ENCODE data around the gene AMHR2. TPM values are rescaled to one million over a fixed set of nuclear protein-coding genes. Genes with fewer than 3 reads are reported as not detected.
"Not testable (repeated sequence)": the region's sequence is repeated elsewhere in the genome, so short reads cannot be mapped to it uniquely, and the experiment has no call there.

Gene AMHR2
- total RNA-seq, 4 donors from 2014 or later, result 0.27 TPM; not detected in 3

GRCh38 chr12:53431187-53431586 lies 7.5 kb downstream of the AMHR2 start:
- no peak for TF ChIP-seq POLR2AphosphoS5 (IDR thresholded peaks at IDR 0.05)
- no peak for TF ChIP-seq POLR2A (IDR thresholded peaks at IDR 0.05)
- no peak for TF ChIP-seq CTCF (IDR thresholded peaks at IDR 0.05)
- TF ChIP-seq EP300 (IDR thresholded peaks at IDR 0.05; ENCODE audit: low read depth), result no peak
- WGBS, 2 donors (ENCODE audit: low coverage in 1 of 2), result 75 to 78% methylated on average over 2 to 7 of the region's 7 CpGs
- H3K27ac ChIP-seq, result no peak overlapping the region
- no peaks in the 10 kb centered on the region for H3K9me3 ChIP-seq
- H3K4me3 ChIP-seq, result no peak overlapping the region
- intact Hi-C loops (cut with DNase I; ENCODE audit: low total_unique reads) (no loop called here), in situ Hi-C loops (cut with MboI; ENCODE audit: low pct_ligation_motif_present in 1 of 4, low pct_unique_long_range_greater_than_20kb in 1 of 4, low sequenced_read_pairs in 3 of 4) (no loop called here)
- no peaks in the 10 kb centered on the region for H3K36me3 ChIP-seq
- H3K27me3 ChIP-seq, result no peaks in the 10 kb centered on the region
- H3K4me1 ChIP-seq, result no peaks in the 10 kb centered on the region
- DNase-seq, result no peak

GRCh38 chr12:53435326-53435725 lies 11.7 kb downstream of the AMHR2 start:
- in situ Hi-C loops (cut with MboI; ENCODE audit: low pct_ligation_motif_present in 1 of 4, low pct_unique_long_range_greater_than_20kb in 1 of 4, low sequenced_read_pairs in 3 of 4); DNase-seq; H3K4me1 ChIP-seq; H3K9me3 ChIP-seq; H3K27me3 ChIP-seq; H3K4me3 ChIP-seq; H3K27ac ChIP-seq; H3K36me3 ChIP-seq; intact Hi-C loops (cut with DNase I; ENCODE audit: low total_unique reads): not testable (repeated sequence)
- 94 to 96% methylated on average over 6 to 9 of the region's 9 CpGs for WGBS, 2 donors (ENCODE audit: low coverage in 1 of 2)

GRCh38 chr12:53439582-53439981 lies 15.9 kb downstream of the AMHR2 start:
- H3K4me1 ChIP-seq, result peaks cover 11 to 33% (median 25%) of the 10 kb centered on the region in 4 donors
- intact Hi-C loops (cut with DNase I; ENCODE audit: low total_unique reads); DNase-seq; in situ Hi-C loops (cut with MboI; ENCODE audit: low pct_ligation_motif_present in 1 of 4, low pct_unique_long_range_greater_than_20kb in 1 of 4, low sequenced_read_pairs in 3 of 4); H3K27ac ChIP-seq; H3K4me3 ChIP-seq; H3K27me3 ChIP-seq; H3K9me3 ChIP-seq; H3K36me3 ChIP-seq: not testable (repeated sequence)

GRCh38 chr12:53441040-53441833 lies 17.6 kb downstream of the AMHR2 start, which contains the start of gene PRR13:
PRR13 (plus strand) TSS chr12:53441734; CDS start chr12:53442715, 981 bp downstream.
- TF ChIP-seq POLR2A (IDR thresholded peaks at IDR 0.05) (peak; percentile 100), POLR2AphosphoS5 (IDR thresholded peaks at IDR 0.05) (peak; percentile 99), EP300 (IDR thresholded peaks at IDR 0.05; ENCODE audit: low read depth) (no peak), CTCF (IDR thresholded peaks at IDR 0.05) (no peak)
- in situ Hi-C loops (cut with MboI; ENCODE audit: low pct_ligation_motif_present in 1 of 4, low pct_unique_long_range_greater_than_20kb in 1 of 4, low sequenced_read_pairs in 3 of 4) (no loop called here), intact Hi-C loops (cut with DNase I; ENCODE audit: low total_unique reads) (no loop called here)
- H3K36me3 ChIP-seq, result peaks cover 0 to 6% (median 2%) of the 10 kb centered on the region in 4 donors
- 2 to 3% methylated on average over 15 to 30 of the region's 31 CpGs for WGBS, 2 donors (ENCODE audit: low coverage in 1 of 2)
- H3K27me3 ChIP-seq, result no peaks in the 10 kb centered on the region
- peak within 1 kb of the TSS; percentile 91 to 97 (median 95) for H3K27ac ChIP-seq
- no peaks in the 10 kb centered on the region for H3K9me3 ChIP-seq
- peak within 1 kb of the TSS; percentile 53 to 93 (median 74) for H3K4me3 ChIP-seq
- peak; percentile 99 for DNase-seq
- H3K4me1 ChIP-seq, result peaks cover 15 to 48% (median 27%) of the 10 kb centered on the region in 4 donors

- Histone ChIP-seq H3K27me3 (no peaks in the 10 kb centered on the region), H3K4me3 (peak overlapping the region in 1 of 4 donors; percentile 0), H3K4me1 (peaks cover 15 to 48% (median 27%) of the 10 kb centered on the region in 4 donors), H3K9me3 (no peaks in the 10 kb centered on the region), H3K36me3 (peaks cover 0 to 18% (median 2%) of the 10 kb centered on the region in 4 donors), H3K27ac (peak overlapping the region; percentile 13 to 93 (median 70))
- no peak for TF ChIP-seq POLR2A (IDR thresholded peaks at IDR 0.05)
- no peak for TF ChIP-seq CTCF (IDR thresholded peaks at IDR 0.05)
- no peak for TF ChIP-seq EP300 (IDR thresholded peaks at IDR 0.05; ENCODE audit: low read depth)
- TF ChIP-seq POLR2AphosphoS5 (IDR thresholded peaks at IDR 0.05), result no peak
- WGBS, 2 donors (ENCODE audit: low coverage in 1 of 2), result 29 to 72% methylated on average over 1 to 4 of the region's 4 CpGs
- no peak for DNase-seq
- in situ Hi-C loops (cut with MboI; ENCODE audit: low pct_ligation_motif_present in 1 of 4, low pct_unique_long_range_greater_than_20kb in 1 of 4, low sequenced_read_pairs in 3 of 4), result no loop called here
- intact Hi-C loops (cut with DNase I; ENCODE audit: low total_unique reads), result no loop called here
Observed at GRCh38 chr12:53443955-53444354, 20.3 kb downstream of the AMHR2 start.

GRCh38 chr12:53444593-53445325 lies 21.1 kb downstream of the AMHR2 start:
- 85 to 97% methylated on average over 6 to 11 of the region's 11 CpGs for WGBS, 2 donors (ENCODE audit: low coverage in 1 of 2)
- Histone ChIP-seq H3K36me3 (peaks cover 0 to 18% (median 2%) of the 10 kb centered on the region in 4 donors), H3K27ac (peak overlapping the region; percentile 13 to 93 (median 70)), H3K4me3 (peak overlapping the region in 1 of 4 donors; percentile 25), H3K4me1 (peaks cover 15 to 48% (median 27%) of the 10 kb centered on the region in 4 donors)
- DNase-seq, result peak; percentile 33
- intact Hi-C loops (cut with DNase I; ENCODE audit: low total_unique reads); in situ Hi-C loops (cut with MboI; ENCODE audit: low pct_ligation_motif_present in 1 of 4, low pct_unique_long_range_greater_than_20kb in 1 of 4, low sequenced_read_pairs in 3 of 4); H3K27me3 ChIP-seq; H3K9me3 ChIP-seq: not testable (repeated sequence)
